22Rv1 (cell line): ENCODE results near the gene MBOAT2.

Experiments used
- CTCF ChIP-seq: fragments of 450-650 bp; IDR thresholded peaks from 2 replicates; pipeline ENCODE4 v1.5.1; 2017; ENCODE audit warnings: mild to moderate bottlenecking
- ZFX ChIP-seq: fragments of 450-650 bp; IDR thresholded peaks from 2 replicates; pipeline ENCODE4 v1.6.1; 2017; ENCODE audit warnings: antibody characterized with exemption, borderline replicate concordance

GRCh38 chr2:8981876-8982275, 21.6 kb downstream of the MBOAT2 start:
- TF ChIP-seq CTCF (no peak), ZFX (no peak)
